Stimulated activated CD8-positive, alpha-beta memory T cell treated with anti-CD3 and anti-CD28 coated beads, Interleukin-12 subunit alpha, Interleukin-12 subunit beta, amount 100 ng/mL, for 24 hours (primary cell): ENCODE data around the gene G2E3.
A peak's percentile ranks its signal among the peaks of the same experiment; 100 is the strongest.
"Not testable (repeated sequence)": the region's sequence is repeated elsewhere in the genome, so short reads cannot be mapped to it uniquely, and the experiment has no call there.

ENCODE experiments used
- DNase-seq: peaks from one replicate; pipeline ENCODE4 v3.0.0-alpha.2; 2020; ENCODE audit errors: extremely low read depth

Gene G2E3

GRCh38 chr14:30558675-30559555, at the start of gene G2E3:
Gene G2E3, plus strand, starts transcription at chr14:30559158. Its CDS starts 21,922 bp downstream, at chr14:30581080.
- DNase-seq: peak; percentile 80

- no peak for DNase-seq
These were observed 41.2 kb upstream of the G2E3 start for GRCh38 chr14:30517737-30518136.

GRCh38 chr14:30518867-30519560, 39.9 kb upstream of the G2E3 start:
- DNase-seq: no peak

- DNase-seq: no peak
These were observed 39.0 kb upstream of the G2E3 start for GRCh38 chr14:30519961-30520360.

GRCh38 chr14:30520536-30520935, 38.4 kb upstream of the G2E3 start:
- no peak for DNase-seq

GRCh38 chr14:30521899-30522736, 36.8 kb upstream of the G2E3 start:
- no peak for DNase-seq

- DNase-seq: no peak
These were observed 33.1 kb upstream of the G2E3 start for GRCh38 chr14:30525833-30526232.

- DNase-seq: no peak
These were observed 31.8 kb upstream of the G2E3 start for GRCh38 chr14:30527196-30527595.

GRCh38 chr14:30528119-30528518, 30.8 kb upstream of the G2E3 start:
- no peak for DNase-seq

GRCh38 chr14:30528778-30529642, 29.9 kb upstream of the G2E3 start:
- DNase-seq: no peak

GRCh38 chr14:30532264-30532663, 26.7 kb upstream of the G2E3 start:
- DNase-seq: no peak

GRCh38 chr14:30533126-30533525, 25.8 kb upstream of the G2E3 start:
- DNase-seq: no peak

- DNase-seq: no peak
These were observed 17.6 kb upstream of the G2E3 start for GRCh38 chr14:30541318-30541717.

GRCh38 chr14:30546735-30547134, 12.2 kb upstream of the G2E3 start:
- not testable (repeated sequence) for DNase-seq

- DNase-seq: no peak
These were observed 11.4 kb upstream of the G2E3 start for GRCh38 chr14:30547388-30548048.

GRCh38 chr14:30550335-30550734, 8.6 kb upstream of the G2E3 start:
- no peak for DNase-seq

GRCh38 chr14:30551460-30551859, 7.5 kb upstream of the G2E3 start:
- DNase-seq: no peak

GRCh38 chr14:30553311-30553989, 5.5 kb upstream of the G2E3 start:
- DNase-seq: no peak

- DNase-seq: no peak
These were observed 640 bp upstream of the G2E3 start for GRCh38 chr14:30558362-30558674.

GRCh38 chr14:30559638-30560091, 707 bp downstream of the G2E3 start:
- DNase-seq: no peak
